Epidermal melanocyte (primary cell): ENCODE data around the gene TFF3.

ENCODE experiments used
- DNase-seq: peaks from one replicate; pipeline ENCODE4 v3.0.0; 2011; ENCODE audit warnings: low spot score; ENCODE audit not compliant: insufficient read length

The TFF3 gene

GRCh38 chr21:42320791-42321190, 5.6 kb upstream of the TFF3 start:
- no peak for DNase-seq

- DNase-seq = no peak
These were observed 4.8 kb upstream of the TFF3 start for GRCh38 chr21:42319851-42320572.

- no peak for DNase-seq
These were observed 4.2 kb upstream of the TFF3 start for GRCh38 chr21:42319376-42319775.

- no peak for DNase-seq
These were observed 2.9 kb upstream of the TFF3 start for GRCh38 chr21:42317826-42318746.

- DNase-seq = no peak
These were observed 2.1 kb upstream of the TFF3 start for GRCh38 chr21:42317341-42317741.

GRCh38 chr21:42316891-42317290, 1.7 kb upstream of the TFF3 start:
- DNase-seq = no peak

- no peak for DNase-seq
These were observed 453 bp downstream of the TFF3 start for GRCh38 chr21:42314616-42315295.

- DNase-seq = no peak
These were observed 1.7 kb downstream of the TFF3 start for GRCh38 chr21:42313501-42313969.

GRCh38 chr21:42312626-42313104, 2.5 kb downstream of the TFF3 start:
- no peak for DNase-seq

- no peak for DNase-seq
These were observed 3.2 kb downstream of the TFF3 start for GRCh38 chr21:42311816-42312625.

GRCh38 chr21:42311160-42311559, 4.0 kb downstream of the TFF3 start:
- DNase-seq = no peak

- no peak for DNase-seq
These were observed 4.7 kb downstream of the TFF3 start for GRCh38 chr21:42310411-42311001.

- DNase-seq = no peak
These were observed 5.4 kb downstream of the TFF3 start for GRCh38 chr21:42309753-42310213.

- no peak for DNase-seq
These were observed 6.1 kb downstream of the TFF3 start for GRCh38 chr21:42308914-42309752.

- no peak for DNase-seq
These were observed 6.9 kb downstream of the TFF3 start for GRCh38 chr21:42308161-42308913.

- DNase-seq = no peak
These were observed 8.1 kb downstream of the TFF3 start for GRCh38 chr21:42307106-42307505.

- DNase-seq = no peak
These were observed 8.7 kb downstream of the TFF3 start for GRCh38 chr21:42306366-42307035.

GRCh38 chr21:42305707-42306147, 9.5 kb downstream of the TFF3 start:
- DNase-seq = no peak
